ENCODE measurements around the gene PPP1R26. TPM values are rescaled to one million over a fixed set of nuclear protein-coding genes. Genes with fewer than 3 reads are reported as not detected.

Gene PPP1R26
- polyA plus RNA-seq, 3 donors = 0.56 to 4.7 (median 0.60) TPM

DNA sequence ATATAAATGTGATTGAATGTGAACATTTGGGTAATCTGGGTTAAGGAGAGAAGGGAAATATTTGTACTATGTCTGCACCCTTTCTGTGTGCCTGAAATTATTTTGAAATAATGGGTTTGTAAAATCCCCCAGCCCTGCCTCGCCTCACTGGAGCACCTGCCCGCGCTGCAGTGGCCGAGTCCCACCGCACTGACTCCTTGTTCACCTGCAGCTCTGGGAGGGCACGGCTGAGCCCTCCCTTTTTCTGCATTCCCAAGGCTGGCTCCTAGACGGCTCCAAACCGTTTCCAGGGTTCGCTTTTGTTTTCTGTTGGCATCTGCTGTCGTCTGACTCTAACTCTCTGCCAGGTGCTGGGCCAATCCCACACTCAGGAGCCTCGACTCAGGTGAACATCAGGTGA is 17.6 kb upstream of the PPP1R26 start:
- H3K27me3 Mint-ChIP-seq (ENCODE audit: low read depth in 3 of 3) = peaks cover 7 to 17% (median 11%) of the 10 kb centered on the region in 3 donors
- Histone ChIP-seq H3K9me3 (replicated peaks in 1 of 2; ENCODE audit: control insufficient read depth in 1 of 2, insufficient read depth in 1 of 2, low read length in 2 of 2) (no peaks in the 10 kb centered on the region), H3K79me2 (ENCODE audit: insufficient read depth, low read length) (no peaks in the 10 kb centered on the region), H3K27ac (ENCODE audit: low read depth in 1 of 2, low read length in 2 of 2) (no peak overlapping the region), H3K36me3 (replicated peaks in 1 of 2; ENCODE audit: control insufficient read depth in 1 of 2, insufficient read depth in 2 of 2, low read length in 2 of 2) (no peaks in the 10 kb centered on the region), H3K4me3 (replicated peaks in 1 of 3; ENCODE audit: low read depth in 2 of 3, low read length in 3 of 3) (no peak overlapping the region), H2AFZ (ENCODE audit: insufficient read depth, low read depth, low read length, poor library complexity, severe bottlenecking) (no peak overlapping the region), H3K27me3 (ENCODE audit: control insufficient read depth in 2 of 2, insufficient read depth in 2 of 2, low read length in 2 of 2) (no peaks in the 10 kb centered on the region), H3K4me2 (replicated peaks; ENCODE audit: extremely low read depth, low read length, poor library complexity, severe bottlenecking) (no peak overlapping the region), H3K4me1 (ENCODE audit: control insufficient read depth in 1 of 2, insufficient read depth in 2 of 2, low read length in 2 of 2) (no peaks in the 10 kb centered on the region), H3K9ac (ENCODE audit: insufficient read depth, low read length, poor library complexity, severe bottlenecking) (no peak overlapping the region), H4K20me1 (ENCODE audit: insufficient read depth, low read length) (no peaks in the 10 kb centered on the region)
- TF ChIP-seq, protein P1, sequence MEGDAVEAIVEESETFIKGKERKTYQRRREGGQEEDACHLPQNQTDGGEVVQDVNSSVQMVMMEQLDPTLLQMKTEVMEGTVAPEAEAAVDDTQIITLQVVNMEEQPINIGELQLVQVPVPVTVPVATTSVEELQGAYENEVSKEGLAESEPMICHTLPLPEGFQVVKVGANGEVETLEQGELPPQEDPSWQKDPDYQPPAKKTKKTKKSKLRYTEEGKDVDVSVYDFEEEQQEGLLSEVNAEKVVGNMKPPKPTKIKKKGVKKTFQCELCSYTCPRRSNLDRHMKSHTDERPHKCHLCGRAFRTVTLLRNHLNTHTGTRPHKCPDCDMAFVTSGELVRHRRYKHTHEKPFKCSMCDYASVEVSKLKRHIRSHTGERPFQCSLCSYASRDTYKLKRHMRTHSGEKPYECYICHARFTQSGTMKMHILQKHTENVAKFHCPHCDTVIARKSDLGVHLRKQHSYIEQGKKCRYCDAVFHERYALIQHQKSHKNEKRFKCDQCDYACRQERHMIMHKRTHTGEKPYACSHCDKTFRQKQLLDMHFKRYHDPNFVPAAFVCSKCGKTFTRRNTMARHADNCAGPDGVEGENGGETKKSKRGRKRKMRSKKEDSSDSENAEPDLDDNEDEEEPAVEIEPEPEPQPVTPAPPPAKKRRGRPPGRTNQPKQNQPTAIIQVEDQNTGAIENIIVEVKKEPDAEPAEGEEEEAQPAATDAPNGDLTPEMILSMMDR (IDR thresholded peaks at IDR 0.05) = no peak
- WGBS (ENCODE audit: insufficient coverage) = 99% methylated on average over 11 of the region's 11 CpGs
- no peak overlapping the region for H3K4me3 Mint-ChIP-seq
- no peak overlapping the region for H3K27ac Mint-ChIP-seq
- H3K36me3 Mint-ChIP-seq = no peaks in the 10 kb centered on the region
- peaks cover 3% of the 10 kb centered on the region for H3K4me1 Mint-ChIP-seq
- no peak for DNase-seq
- H3K9me3 Mint-ChIP-seq = peaks cover 0 to 2% (median 0%) of the 10 kb centered on the region in 7 donors
- intact Hi-C loops (cut with micrococcal nuclease) = no loop called here

DNA sequence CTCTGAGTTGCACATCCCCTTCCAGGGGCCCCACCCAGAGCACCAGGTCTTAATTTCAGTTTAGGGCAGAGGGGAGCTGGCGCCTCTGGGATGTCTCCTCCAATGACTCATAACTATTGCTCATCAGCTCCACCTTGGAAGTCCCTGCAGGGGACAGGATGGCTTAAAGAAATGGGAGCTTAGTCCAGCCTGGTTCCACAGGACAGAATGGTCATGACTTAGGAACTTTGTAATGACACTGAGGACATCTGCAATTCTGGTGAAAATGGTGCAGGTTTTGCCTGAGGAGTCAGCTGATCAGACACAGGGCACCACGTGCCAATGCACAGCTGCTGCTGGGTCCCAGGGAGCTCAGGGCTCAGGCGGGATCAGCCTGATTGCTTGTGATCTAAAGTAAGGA is 16.4 kb upstream of the PPP1R26 start:
- H3K27ac ChIP-seq (ENCODE audit: low read depth in 1 of 2, low read length in 2 of 2) = no peak overlapping the region
- H3K4me2 ChIP-seq (replicated peaks; ENCODE audit: extremely low read depth, low read length, poor library complexity, severe bottlenecking) = no peak overlapping the region
- Mint-ChIP-seq H3K27me3 (ENCODE audit: low read depth in 3 of 3) (peaks cover 3 to 20% (median 16%) of the 10 kb centered on the region in 3 donors), H3K27ac (no peak overlapping the region), H3K36me3 (no peaks in the 10 kb centered on the region), H3K4me3 (no peak overlapping the region), H3K9me3 (peaks cover 0 to 2% (median 0%) of the 10 kb centered on the region in 7 donors), H3K4me1 (peaks cover 6% of the 10 kb centered on the region)
- H2AFZ ChIP-seq (ENCODE audit: insufficient read depth, low read depth, low read length, poor library complexity, severe bottlenecking) = no peak overlapping the region
- no peaks in the 10 kb centered on the region for H3K36me3 ChIP-seq (replicated peaks in 1 of 2; ENCODE audit: control insufficient read depth in 1 of 2, insufficient read depth in 2 of 2, low read length in 2 of 2)
- H3K79me2 ChIP-seq (ENCODE audit: insufficient read depth, low read length) = no peaks in the 10 kb centered on the region
- H4K20me1 ChIP-seq (ENCODE audit: insufficient read depth, low read length) = no peaks in the 10 kb centered on the region
- peak in 1 of 3 donors; percentile 42 for DNase-seq
- H3K9me3 ChIP-seq (replicated peaks in 1 of 2; ENCODE audit: control insufficient read depth in 1 of 2, insufficient read depth in 1 of 2, low read length in 2 of 2) = no peaks in the 10 kb centered on the region
- H3K9ac ChIP-seq (ENCODE audit: insufficient read depth, low read length, poor library complexity, severe bottlenecking) = no peak overlapping the region
- peaks cover 0 to 1% of the 10 kb centered on the region in 2 donors for H3K4me1 ChIP-seq (ENCODE audit: control insufficient read depth in 1 of 2, insufficient read depth in 2 of 2, low read length in 2 of 2)
- intact Hi-C loops (cut with micrococcal nuclease) = no loop called here
- WGBS (ENCODE audit: insufficient coverage) = no CpG with 5 or more reads among the region's 3 CpGs
- H3K4me3 ChIP-seq (replicated peaks in 1 of 3; ENCODE audit: low read depth in 2 of 3, low read length in 3 of 3) = no peak overlapping the region
- TF ChIP-seq, protein P1 (IDR thresholded peaks at IDR 0.05) = no peak
- no peaks in the 10 kb centered on the region for H3K27me3 ChIP-seq (ENCODE audit: control insufficient read depth in 2 of 2, insufficient read depth in 2 of 2, low read length in 2 of 2)

Measured in CD14-positive monocyte (primary cell).